HG03108 (cell line): ENCODE measurements around the gene PDIA2.

Source experiments
- ATAC-seq: cut with Tn5 transposase; IDR thresholded peaks from one replicate; pipeline ENCODE4 v1.9.1; 2021; ENCODE audit warnings: moderate library complexity; ENCODE audit not compliant: unreplicated experiment

PDIA2 gene

DNA sequence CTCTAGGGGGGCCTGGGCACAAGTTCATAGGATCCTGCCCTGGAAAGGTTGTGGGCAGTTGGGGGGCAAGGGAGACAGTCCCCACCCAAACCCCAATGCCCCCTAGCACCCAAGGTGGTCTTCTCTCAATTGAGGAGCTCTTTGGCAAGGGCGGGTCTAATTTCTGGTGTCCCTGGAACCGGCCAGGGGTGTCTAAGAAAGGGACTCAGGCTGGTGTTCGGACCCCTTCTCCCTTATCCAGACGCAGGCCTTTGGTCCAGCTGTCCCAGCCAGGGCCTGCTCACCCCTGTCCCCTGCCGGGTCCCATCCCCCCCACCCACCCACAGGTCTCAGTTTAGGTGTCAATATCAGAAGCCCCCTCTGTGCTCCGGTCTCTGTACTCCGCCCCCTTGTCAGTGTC, 3.4 kb upstream of the PDIA2 start:
- ATAC-seq = no peak

DNA sequence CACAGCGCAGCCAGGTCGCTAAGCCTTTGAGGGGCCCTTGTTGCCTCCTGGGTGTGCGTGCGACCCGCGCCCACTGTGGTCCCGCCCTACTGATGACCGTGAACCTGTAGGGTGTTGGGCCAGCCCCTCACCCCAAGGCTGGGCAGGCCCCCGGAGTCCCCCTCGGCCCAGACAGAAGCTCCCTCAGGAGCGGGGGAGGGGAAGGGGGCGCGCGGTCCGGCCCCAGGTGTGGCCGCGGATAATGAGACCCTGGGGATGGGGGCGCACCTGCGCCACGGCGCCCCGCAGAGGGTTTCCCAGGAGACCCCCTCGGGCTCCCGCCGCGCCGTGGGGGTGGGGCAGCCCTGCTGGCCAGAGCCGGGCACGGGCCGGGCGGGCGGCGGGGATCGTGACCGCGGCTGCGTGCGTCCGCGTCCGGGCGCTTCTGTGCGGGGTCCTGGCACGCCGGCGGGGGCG, 2.9 kb upstream of the PDIA2 start:
- no peak for ATAC-seq

DNA sequence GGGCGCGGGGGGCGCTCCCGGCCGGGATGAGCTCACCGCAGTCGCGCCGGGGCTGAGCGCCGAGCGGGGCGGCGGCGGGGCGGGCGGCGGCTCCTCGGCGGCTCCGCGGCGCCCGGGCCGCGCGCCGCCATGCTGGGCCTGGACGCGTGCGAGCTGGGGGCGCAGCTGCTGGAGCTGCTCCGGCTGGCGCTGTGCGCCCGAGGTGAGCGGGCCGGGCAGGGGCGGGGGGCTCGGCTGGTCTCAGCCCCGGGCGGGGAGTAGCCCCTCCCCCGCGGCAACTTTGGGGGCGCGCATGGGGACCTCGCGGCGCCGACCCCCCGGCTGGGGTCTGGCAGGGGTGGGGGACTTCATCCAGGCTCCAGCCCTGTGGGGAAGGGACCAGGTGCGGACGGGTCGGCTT, 2.4 kb upstream of the PDIA2 start, which contains the start of gene ARHGDIG:
TSS of gene ARHGDIG (plus strand) at position 40 of the 400 bp plus-strand sequence. CDS start at position 130, 90 bp downstream.
- no peak for ATAC-seq

DNA sequence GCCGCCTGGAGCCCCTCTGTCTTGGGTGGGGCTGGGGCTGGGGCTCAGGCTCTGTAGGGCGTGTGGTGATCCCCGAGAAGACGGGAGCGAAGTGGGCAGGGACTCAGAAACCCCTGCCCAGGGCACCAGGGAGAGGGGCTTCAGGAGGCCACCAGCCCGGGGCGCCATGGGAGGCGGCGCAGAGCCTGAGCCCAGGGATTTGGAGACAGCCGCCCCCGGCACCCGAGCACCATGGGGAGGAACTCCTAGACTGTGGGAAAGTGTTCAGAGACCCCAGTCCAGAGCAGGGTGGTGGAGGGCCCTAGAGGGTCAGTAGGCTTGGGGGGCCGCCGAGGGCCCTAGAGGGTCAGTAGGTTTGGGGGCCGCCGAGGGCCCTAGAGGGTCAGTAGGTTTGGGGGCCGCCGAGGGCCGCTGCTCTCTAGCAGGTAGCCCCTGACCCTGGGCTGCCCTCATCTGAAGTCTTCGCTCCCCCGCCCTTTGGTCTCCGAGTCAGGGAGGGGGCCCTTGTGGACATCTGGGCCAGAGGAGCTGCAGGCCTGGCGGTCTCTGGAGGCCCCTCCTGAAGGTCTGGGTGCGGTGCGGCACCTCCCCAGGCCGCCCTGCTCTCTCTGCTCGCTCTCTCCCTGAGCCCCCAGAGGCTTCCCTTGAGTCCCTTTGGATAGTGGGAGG, 1.8 kb upstream of the PDIA2 start:
- no peak for ATAC-seq

- no peak for ATAC-seq
These were observed 1.2 kb upstream of the PDIA2 start for GRCh38 chr16:281660-282255.

GRCh38 chr16:282491-282890, 473 bp upstream of the PDIA2 start:
- ATAC-seq = no peak

DNA sequence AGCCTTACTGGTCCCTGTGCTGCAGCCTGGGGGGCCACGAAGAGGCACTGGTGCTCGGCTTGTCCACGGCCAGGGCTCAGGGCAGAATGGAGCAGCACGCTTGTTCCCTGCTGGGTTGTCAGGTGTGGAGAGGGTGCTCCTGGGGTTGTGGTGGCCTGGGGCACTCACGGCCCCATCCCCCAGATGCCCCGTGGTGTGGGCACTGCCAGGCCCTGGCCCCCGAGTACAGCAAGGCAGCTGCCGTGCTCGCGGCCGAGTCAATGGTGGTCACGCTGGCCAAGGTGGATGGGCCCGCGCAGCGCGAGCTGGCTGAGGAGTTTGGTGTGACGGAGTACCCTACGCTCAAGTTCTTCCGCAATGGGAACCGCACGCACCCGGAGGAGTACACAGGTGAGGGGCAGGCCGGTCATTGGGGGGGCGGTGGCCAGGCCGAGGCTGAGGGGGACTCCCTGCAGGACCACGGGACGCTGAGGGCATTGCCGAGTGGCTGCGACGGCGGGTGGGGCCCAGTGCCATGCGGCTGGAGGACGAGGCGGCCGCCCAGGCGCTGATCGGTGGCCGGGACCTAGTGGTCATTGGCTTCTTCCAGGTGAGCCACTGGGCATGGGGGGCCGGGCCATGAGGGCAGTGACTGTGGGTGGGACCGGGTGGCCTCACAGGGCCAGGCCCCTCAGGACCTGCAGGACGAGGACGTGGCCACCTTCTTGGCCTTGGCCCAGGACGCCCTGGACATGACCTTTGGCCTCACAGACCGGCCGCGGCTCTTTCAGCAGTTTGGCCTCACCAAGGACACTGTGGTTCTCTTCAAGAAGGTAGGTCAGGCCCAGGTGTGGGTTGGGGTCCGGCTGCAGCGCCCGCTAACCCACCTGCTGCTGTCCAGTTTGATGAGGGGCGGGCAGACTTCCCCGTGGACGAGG, 1.5 kb downstream of the PDIA2 start:
- no peak for ATAC-seq

DNA sequence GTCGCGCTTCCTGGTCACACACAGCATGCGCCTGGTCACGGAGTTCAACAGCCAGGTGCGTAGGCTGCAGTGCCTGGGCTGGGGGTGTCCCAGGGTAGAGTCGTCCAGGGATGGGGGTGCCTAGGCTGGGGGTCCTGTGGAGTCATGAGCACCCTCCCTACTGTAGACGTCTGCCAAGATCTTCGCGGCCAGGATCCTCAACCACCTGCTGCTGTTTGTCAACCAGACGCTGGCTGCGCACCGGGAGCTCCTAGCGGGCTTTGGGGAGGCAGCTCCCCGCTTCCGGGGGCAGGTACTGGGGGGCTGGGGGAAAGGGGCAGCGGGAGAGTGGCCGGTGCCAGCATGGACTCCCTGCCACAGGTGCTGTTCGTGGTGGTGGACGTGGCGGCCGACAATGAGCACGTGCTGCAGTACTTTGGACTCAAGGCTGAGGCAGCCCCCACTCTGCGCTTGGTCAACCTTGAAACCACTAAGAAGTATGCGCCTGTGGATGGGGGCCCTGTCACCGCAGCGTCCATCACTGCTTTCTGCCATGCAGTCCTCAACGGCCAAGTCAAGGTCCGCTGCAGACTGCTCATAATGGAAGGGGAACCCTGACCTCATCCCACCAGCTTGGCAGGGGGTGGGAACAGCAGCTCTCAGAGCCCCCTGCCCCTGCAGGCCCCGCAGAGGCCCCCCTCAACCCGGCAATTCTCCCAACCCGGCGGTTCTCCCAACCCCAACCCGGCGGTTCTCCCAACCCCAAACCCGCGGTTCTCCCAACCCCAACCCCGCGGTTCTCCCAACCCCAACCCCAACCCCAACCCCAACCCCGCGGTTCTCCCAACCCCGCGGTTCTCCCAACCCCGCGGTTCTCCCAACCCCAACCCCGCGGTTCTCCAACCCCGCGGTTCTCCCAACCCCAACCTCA, 2.4 kb downstream of the PDIA2 start:
- no peak for ATAC-seq

DNA sequence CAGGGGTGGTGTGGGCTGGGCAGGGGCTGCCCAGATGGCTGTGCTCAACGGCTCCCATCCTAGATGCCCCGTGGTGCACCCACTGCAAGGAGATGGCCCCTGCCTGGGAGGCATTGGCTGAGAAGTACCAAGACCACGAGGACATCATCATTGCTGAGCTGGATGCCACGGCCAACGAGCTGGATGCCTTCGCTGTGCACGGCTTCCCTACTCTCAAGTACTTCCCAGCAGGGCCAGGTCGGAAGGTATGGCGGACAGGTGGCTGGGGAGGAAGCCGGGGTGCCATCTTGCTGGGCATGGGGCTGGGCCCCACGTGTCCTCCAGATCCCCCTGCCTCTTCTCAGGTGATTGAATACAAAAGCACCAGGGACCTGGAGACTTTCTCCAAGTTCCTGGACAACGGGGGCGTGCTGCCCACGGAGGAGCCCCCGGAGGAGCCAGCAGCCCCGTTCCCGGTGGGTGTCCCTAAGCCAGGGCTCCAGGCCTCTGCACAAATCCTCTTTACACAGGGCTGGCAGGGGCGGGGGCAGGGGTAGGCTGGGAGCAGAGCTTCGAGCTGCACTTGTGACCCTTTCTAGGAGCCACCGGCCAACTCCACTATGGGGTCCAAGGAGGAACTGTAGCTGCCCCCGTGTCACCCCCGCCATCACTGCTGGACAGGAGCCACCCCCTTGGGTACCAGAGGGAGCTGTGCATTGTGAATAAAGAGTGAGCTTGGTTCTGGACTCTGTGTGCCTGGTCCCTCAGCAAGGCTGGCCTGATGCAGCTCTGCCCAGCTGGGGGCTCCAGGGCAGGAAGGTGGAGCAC, 3.7 kb downstream of the PDIA2 start:
- no peak for ATAC-seq

- ATAC-seq = no peak
These were observed 4.4 kb downstream of the PDIA2 start for GRCh38 chr16:287298-287811.

DNA sequence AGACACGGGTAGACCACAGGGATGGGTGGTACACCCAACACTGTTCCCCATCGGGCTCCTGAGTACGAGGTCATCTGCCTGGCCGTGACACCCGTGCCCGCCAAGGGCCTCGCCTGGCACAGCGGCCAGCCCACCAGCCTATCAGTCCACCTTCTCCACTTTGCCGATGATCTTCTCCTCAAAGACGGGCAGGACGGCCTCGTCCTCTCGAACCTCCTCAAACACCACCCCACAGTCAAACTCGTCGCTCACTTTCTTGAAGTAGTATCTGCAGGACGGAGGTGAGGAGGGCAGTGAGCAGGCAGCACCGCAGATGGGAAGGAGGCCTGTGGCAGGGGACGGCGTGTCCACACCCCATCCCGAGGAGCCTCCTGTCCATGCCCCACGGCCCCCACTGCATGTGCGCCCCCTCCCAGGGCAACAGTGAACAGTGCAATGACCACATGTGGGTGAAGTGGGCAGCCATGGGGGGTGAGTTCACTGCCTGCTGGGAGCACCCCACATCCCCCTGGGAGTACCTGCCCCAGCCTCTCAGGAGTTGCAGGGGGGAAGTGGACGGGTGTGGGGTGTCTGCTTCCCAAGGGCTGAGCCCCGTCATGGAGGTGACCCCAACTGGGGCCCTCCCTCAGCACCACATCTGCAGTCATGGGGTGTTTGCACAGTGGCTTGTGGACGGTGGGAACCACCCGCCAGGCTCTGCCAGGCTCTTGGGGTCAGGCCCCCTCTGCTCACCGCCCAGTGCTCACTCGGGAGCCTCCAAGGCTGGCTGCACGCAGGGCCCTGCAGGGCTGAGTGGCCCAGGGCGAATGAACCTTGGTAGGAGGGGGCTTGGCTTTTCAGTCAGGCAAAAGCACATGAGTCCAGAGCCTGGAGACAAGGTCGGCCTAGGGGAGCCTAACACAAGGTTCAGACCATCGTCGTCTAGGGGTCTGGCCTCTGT, 5.3 kb downstream of the PDIA2 start:
- no peak for ATAC-seq

DNA sequence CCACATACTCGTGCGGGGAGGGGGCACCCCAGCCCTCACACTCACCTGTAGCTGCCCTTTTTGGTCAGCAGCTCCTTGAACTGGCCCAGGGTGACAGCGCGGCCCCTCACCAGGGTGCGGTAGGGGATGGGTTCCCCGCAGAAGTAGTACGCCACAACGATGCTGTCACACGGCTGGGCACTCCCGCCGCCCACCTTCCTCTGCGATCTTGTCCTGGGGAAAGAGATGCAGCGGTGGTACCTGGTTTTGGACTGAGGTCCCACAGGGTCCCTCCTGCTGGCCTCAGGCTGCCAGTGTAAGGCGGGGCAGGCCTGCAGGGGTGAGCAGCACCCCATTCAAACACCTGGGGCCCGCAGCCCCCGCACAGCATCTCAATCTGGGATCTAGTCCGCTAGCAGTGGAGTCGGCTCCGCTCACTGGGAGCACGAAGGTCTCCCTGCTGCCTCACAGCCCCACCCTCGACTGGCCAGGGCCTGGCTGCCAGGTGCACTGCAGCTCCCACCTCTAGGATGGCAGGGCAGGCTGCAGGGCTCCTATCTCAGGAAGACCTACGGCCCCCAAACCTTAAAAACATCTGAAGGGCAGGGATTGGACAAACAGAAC, 6.5 kb downstream of the PDIA2 start:
- ATAC-seq = no peak

DNA sequence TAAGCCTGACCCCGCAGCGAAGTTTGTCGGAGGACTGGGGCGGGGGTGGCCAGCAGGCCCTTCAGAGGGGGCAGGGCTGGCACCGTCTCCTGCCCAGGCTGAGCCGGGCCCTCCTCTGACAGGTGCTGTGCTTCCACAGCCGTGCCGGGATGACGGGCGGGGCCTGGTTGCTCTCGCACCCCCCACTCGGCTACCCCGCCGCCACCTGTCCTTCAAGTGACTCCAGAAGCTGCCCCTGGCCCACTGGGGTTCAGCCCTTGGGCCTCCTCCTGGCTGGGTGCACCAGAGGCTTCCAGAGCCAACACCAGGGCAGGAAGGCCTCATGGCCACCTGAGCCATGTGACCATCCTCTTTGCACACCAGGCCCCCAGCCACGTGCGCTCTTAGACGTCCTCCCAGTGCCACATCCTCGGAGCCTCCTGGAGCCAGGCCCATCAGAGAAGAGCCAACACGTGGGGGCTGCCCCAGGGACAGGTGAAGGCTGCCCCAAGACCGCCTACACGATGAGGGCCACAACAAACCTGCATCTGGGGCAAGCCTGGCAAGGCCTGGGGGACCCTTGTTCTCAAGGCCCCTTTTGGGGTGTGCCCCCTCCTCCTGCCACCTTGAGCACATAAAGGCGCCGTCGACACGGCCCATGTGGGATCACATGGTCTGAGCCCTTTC, 7.2 kb downstream of the PDIA2 start:
- no peak for ATAC-seq

- no peak for ATAC-seq
These were observed 7.9 kb downstream of the PDIA2 start for GRCh38 chr16:290681-291405.

DNA sequence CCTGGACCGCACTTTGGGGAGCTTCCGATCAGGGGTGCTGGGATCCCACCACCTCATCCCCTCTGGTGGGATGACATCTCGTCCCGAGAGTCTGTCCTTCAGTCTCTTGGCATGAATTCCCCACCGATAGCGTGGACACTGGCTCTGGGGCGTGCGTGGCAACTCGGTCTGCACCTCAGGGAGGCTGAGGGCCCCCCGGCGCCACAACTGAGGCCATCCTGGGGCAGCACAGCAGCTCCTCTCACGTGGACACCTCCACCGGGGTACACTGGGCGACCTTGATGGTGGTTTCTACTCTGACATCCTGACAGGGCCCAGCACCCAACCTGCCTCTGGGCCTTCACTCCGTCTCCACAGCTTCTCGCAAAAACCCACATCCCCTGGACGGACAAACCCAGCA, 8.6 kb downstream of the PDIA2 start:
- ATAC-seq = no peak

DNA sequence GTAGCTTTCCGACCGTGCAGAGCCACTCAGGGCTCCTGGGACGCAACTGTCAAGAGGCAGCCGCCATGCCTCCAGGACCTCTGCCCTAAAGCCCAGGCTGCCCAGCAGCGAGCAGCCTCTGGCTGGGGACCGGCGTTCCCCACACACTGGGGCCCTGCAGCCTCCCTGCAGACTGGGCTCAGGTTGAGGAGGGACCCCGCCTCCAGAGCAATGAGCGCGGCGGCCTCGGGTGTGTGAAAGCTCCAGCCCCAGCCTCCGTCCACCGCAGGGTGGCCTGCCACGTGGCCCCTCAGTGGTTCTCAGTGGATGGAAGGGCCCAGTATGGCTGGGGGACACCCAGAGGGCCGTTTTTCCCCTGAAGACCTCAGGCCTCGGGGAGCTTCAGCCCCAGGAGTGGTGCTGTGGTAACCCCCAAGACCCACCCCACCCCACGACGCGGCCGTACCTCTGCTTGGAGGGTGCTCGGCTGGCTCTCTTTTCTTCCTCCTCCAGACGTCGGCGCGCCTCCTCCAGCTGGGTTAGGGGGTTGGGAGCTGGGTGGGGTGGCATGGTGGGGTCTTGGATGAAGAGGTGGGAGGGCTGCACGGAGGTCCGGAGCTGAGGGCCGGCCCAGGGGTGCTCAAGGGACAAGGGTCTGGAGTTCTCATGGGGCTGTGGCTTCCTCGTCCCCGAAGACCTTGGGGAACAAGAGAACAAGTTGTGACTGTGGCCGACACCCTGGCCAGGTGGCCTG, 10.2 kb downstream of the PDIA2 start:
- no peak for ATAC-seq
